ENCODE data around the gene LRRC4B.
"Not testable (repeated sequence)": the region's sequence is repeated elsewhere in the genome, so short reads cannot be mapped to it uniquely, and the experiment has no call there.

Gene LRRC4B

GRCh38 chr19:50482271-50482855 is 85.9 kb downstream of the LRRC4B start:
- no peak for DNase-seq

- no peak for DNase-seq
Observed at GRCh38 chr19:50481351-50482149, 86.7 kb downstream of the LRRC4B start.

- DNase-seq: no peak
Observed at GRCh38 chr19:50480281-50481111, 87.7 kb downstream of the LRRC4B start.

- no peak for DNase-seq
Observed at GRCh38 chr19:50479761-50480251, 88.4 kb downstream of the LRRC4B start.

- DNase-seq: peak in 1 of 2 donors; percentile 11
Observed at GRCh38 chr19:50478901-50479715, 89.1 kb downstream of the LRRC4B start.

- no peak for DNase-seq
Observed at GRCh38 chr19:50477751-50478515, 90.3 kb downstream of the LRRC4B start.

- no peak for DNase-seq
Observed at GRCh38 chr19:50476907-50477238, 91.4 kb downstream of the LRRC4B start.

- DNase-seq: peak; percentile 88 to 90
Observed at GRCh38 chr19:50476224-50476906, 91.9 kb downstream of the LRRC4B start, which contains the start of the genes EMC10 and GARIN5A. Gene EMC10, plus strand, starts transcription at chr19:50476507. Its CDS starts 38 bp downstream, at chr19:50476545. Gene GARIN5A, minus strand, starts transcription at chr19:50476848. Its CDS starts 460 bp downstream, at chr19:50476388.

GRCh38 chr19:50475736-50476223 is 92.5 kb downstream of the LRRC4B start:
- no peak for DNase-seq

GRCh38 chr19:50475101-50475568 is 93.1 kb downstream of the LRRC4B start:
- no peak for DNase-seq

GRCh38 chr19:50473336-50473735 is 94.9 kb downstream of the LRRC4B start:
- not testable (repeated sequence) for DNase-seq

GRCh38 chr19:50468818-50469217 is 99.4 kb downstream of the LRRC4B start:
- DNase-seq: no peak

- no peak for DNase-seq
Observed at GRCh38 chr19:50467566-50467965, 100.7 kb downstream of the LRRC4B start.

Measured in inflammatory macrophage treated with lipopolysaccharide for 1 hour (primary cell).